ENCODE results near the gene CDC42EP4.

Gene CDC42EP4

DNA sequence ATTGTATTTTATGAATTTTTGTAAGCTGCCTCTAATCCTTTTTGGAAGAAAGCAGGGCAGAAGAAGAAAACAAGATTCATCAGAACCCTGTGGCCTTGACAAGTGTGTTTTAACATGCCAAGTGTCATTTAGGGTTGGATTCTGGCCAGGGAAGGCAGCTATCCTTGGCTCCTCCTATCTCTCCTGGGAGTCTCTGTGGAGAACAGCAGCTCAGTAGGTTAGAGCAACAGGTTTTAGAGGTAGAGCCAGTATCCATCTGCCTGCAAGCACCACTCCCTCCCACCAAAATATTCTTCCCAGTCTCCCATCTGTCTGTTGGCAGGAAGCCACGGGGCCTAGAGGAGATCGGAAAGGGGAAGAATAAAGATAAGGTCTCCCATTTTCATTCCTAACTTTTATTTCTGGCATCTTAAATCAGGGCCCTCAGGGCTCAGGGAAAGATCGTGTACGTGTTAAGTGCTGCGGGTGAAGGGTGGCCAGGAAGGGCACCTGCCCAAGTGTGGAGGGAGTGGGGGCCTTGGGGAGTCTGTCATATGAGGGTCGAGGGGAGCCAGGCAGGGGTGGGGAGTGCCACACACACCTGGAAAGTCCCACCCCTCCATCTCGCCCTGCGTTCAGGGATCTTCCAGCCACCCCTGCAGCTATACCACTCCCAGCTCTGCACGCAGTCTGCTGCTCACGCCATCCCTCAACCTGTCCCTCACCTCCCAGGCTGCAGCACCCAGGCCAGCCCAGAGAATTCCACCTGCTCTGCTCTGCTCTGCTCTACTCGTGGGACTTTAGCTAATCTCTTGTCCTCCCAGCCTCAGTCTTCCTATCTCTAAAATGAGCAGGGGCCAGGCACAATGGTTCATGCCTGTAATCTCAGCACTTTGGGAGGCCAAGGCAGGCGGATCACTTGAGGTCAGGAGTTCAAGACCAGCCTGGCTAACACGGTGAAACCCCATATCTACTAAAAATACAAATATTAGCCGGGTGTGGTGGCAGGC, 33.0 kb downstream of the CDC42EP4 start:
- TF ChIP-seq, protein P1, sequence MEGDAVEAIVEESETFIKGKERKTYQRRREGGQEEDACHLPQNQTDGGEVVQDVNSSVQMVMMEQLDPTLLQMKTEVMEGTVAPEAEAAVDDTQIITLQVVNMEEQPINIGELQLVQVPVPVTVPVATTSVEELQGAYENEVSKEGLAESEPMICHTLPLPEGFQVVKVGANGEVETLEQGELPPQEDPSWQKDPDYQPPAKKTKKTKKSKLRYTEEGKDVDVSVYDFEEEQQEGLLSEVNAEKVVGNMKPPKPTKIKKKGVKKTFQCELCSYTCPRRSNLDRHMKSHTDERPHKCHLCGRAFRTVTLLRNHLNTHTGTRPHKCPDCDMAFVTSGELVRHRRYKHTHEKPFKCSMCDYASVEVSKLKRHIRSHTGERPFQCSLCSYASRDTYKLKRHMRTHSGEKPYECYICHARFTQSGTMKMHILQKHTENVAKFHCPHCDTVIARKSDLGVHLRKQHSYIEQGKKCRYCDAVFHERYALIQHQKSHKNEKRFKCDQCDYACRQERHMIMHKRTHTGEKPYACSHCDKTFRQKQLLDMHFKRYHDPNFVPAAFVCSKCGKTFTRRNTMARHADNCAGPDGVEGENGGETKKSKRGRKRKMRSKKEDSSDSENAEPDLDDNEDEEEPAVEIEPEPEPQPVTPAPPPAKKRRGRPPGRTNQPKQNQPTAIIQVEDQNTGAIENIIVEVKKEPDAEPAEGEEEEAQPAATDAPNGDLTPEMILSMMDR (IDR thresholded peaks at IDR 0.05; ENCODE audit: borderline replicate concordance, insufficient read depth, low read depth, low read length), result no peak
- H3K4me3 ChIP-seq (ENCODE audit: low read depth, low read length), result no peak overlapping the region

DNA sequence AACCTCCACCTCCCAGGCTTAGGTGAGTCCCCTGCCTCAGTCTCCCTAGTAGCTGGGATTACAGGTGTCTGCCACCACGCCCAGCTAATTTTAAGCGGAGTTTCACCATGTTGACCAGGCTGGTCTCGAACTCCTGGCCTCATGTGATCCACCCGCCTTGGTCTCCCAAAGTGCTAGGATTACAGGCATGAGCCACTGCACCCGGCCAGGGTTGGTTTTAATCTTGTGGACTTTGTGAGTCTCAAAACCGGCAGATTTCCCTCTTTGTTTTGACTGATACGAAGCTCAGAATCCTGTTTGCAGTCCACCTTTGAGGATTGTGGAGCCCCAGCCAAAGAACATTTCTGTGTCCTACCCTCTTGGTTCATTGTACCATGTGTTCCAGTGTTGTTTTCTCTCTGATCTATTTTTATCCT, 33.7 kb downstream of the CDC42EP4 start:
- H3K4me3 ChIP-seq (ENCODE audit: low read depth, low read length), result no peak overlapping the region
- TF ChIP-seq, protein P1 (IDR thresholded peaks at IDR 0.05; ENCODE audit: borderline replicate concordance, insufficient read depth, low read depth, low read length), result no peak

DNA sequence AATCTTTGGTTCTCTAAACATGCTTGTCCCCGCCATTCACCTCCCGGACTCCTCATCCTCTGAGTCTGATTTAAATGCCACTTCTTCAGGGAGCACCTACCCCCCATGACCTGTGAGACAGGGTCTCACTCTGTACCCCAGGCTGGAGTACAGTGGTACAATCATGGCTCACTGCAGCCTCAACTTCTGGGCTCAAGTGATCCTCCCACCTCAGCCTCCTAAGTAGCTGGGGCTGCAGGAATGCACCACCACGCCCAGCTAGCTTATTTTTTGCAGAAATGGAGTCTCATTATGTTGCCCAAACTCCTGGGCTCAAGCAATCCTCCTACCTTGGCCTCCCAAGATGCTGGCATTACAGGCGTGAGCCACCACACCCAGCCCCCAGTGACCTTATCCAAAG, 37.3 kb downstream of the CDC42EP4 start:
- no peak overlapping the region for H3K4me3 ChIP-seq (ENCODE audit: low read depth, low read length)
- TF ChIP-seq, protein P1 (IDR thresholded peaks at IDR 0.05; ENCODE audit: borderline replicate concordance, insufficient read depth, low read depth, low read length), result no peak

DNA sequence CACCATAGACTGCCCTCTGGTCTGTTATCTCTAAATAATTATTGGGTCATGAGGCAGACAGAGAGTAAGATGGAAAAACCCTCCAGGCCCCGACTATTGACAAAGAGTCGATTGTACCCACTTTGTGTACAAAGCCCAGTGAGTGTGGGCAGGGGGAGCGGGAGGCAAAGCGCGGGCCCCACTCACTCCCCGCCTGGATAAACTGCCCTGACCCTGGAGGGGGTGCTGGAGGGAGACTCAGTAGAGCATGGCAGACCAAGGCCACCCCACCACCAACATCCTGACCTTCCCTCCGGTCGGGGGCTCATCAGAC, 38.9 kb downstream of the CDC42EP4 start:
- no peak overlapping the region for H3K4me3 ChIP-seq (ENCODE audit: low read depth, low read length)
- TF ChIP-seq, protein P1 (IDR thresholded peaks at IDR 0.05; ENCODE audit: borderline replicate concordance, insufficient read depth, low read depth, low read length), result no peak

DNA sequence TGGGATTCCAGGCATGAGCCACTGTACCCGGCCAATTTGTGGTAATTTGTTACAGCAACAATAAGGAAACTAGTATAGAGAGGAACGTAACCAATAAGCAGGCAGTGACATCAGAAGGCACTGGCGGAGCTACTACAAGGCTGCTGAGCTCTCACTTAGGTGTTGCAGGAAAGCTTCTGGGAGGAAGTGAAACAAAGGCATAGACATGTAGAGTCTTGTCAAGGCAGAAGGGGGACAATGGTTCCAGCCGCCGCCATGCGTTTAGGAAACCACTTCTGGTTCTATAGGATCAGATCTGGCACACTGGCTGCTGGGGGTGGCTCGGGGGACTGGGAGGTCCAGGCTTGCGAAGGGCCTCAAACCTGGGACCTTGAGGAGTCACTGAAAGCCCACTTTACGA, 40.7 kb downstream of the CDC42EP4 start:
- no peak overlapping the region for H3K4me3 ChIP-seq (ENCODE audit: low read depth, low read length)
- TF ChIP-seq, protein P1 (IDR thresholded peaks at IDR 0.05; ENCODE audit: borderline replicate concordance, insufficient read depth, low read depth, low read length), result no peak

DNA sequence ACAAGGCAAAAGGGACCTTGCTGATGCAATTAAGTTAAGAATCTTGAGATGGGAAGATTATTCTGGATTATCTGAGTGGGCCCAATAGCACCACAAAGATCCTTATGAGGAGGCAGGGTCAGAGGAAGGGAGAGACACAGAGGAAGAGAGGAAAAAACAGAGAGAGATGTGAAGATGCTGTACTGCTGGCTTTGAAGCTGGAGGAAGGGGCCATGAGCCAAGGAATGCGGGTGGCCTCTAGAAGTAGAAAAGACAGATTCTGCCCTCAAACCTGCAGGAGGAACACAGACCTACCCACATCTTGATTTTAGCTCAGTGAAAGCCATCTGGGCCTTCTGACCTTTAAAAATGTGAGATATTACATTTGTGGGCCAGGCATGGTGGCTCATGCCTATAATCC, 42.0 kb downstream of the CDC42EP4 start:
- H3K4me3 ChIP-seq (ENCODE audit: low read depth, low read length), result no peak overlapping the region
- TF ChIP-seq, protein P1 (IDR thresholded peaks at IDR 0.05; ENCODE audit: borderline replicate concordance, insufficient read depth, low read depth, low read length), result no peak

DNA sequence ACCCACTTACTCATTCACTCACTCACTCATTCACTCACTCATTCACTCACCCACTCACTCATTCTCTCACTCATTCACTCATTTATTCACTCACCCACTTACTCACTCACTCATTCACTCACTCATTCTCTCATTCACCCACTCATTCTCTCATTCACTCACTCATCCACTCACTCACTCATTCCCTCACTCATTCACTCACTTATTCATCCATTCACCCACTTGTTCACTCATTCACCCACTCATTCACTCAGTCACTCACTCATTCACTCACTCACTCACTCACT, 42.5 kb downstream of the CDC42EP4 start:
- TF ChIP-seq, protein P1 (IDR thresholded peaks at IDR 0.05; ENCODE audit: borderline replicate concordance, insufficient read depth, low read depth, low read length), result no peak
- no peak overlapping the region for H3K4me3 ChIP-seq (ENCODE audit: low read depth, low read length)
